Measurements from ENCODE around the gene CLEC19A. TPM values are rescaled to one million over a fixed set of nuclear protein-coding genes. Genes with fewer than 3 reads are reported as not detected.

CLEC19A gene
- total RNA-seq (2021; ENCODE audit: unreplicated experiment) (not detected), Bru-seq, nascent RNA (percentile 5 among the genes with signal in this experiment), BruChase-seq, experiment 1, labeled RNA remaining after a 2-hour chase (percentile 12 among the genes with signal in this experiment), BruChase-seq, experiment 2, labeled RNA remaining after a 6-hour chase (percentile 6 among the genes with signal in this experiment)
- polyA plus RNA-seq (2012; ENCODE audit: insufficient read length): not detected
- long read RNA-seq: 0 reads

GRCh38 chr16:19285431-19285830, at the start of gene CLEC19A:
Gene CLEC19A, plus strand, starts transcription at chr16:19285731. Its CDS starts 121 bp downstream, at chr16:19285852.
- Histone ChIP-seq H3K27me3 (ENCODE audit: control insufficient read depth, insufficient read depth, low read length) (peaks cover 2% of the 10 kb centered on the region; the same call in 1 of the 2 replicates), H3K27ac (ENCODE audit: low read length) (no peak within 1 kb of the TSS), H3K4me1 (ENCODE audit: control insufficient read depth, insufficient read depth, low read length) (no peaks in the 10 kb centered on the region), H3K4me3 (ENCODE audit: low read depth in 2 of 2, low read length in 2 of 2) (no peak within 1 kb of the TSS), H3K36me3 (ENCODE audit: control insufficient read depth, insufficient read depth, low read length) (no peaks in the 10 kb centered on the region), H3K9me3 (ENCODE audit: control insufficient read depth, insufficient read depth, low read depth, low read length) (no peaks in the 10 kb centered on the region)
- no peak for DNase-seq (ENCODE audit: low read depth, low spot score)
- intact Hi-C loops (cut with micrococcal nuclease; ENCODE audit: unreplicated experiment) (no loop called here), in situ Hi-C loops (cut with HindIII; ENCODE audit: low pct_unique_long_range_greater_than_20kb, low sequenced_read_pairs) (no loop called here)
- TF ChIP-seq CTCF (IDR thresholded peaks at IDR 0.05) (no peak), POLR2AphosphoS5 (IDR thresholded peaks at IDR 0.05; ENCODE audit: low read depth, low read length) (no peak), TCF7L2 (IDR thresholded peaks at IDR 0.05; ENCODE audit: low read depth, low read length) (no peak), SIN3A (IDR thresholded peaks at IDR 0.05; ENCODE audit: borderline replicate concordance, insufficient read depth, low read depth, low read length) (no peak), REST (IDR thresholded peaks at IDR 0.05; ENCODE audit: insufficient read depth in 1 of 2, low read depth in 2 of 2, low read length in 1 of 2) (no peak)
- no peak for ATAC-seq
- ChIA-PET CTCF (no interaction called here), POLR2A (interaction anchor here (0.5 kb wide), 1 partner anchor 76 kb away, joined by 8 read pairs; no protein-coding TSS in a partner anchor)
- no TSS peak for BruUV-seq (replicated peaks)

GRCh38 chr16:19235886-19236285, 49.6 kb upstream of the CLEC19A start:
- ChIA-PET POLR2A (no interaction called here), CTCF (no interaction called here)
- intact Hi-C loops (cut with micrococcal nuclease; ENCODE audit: unreplicated experiment) (loop anchor here (1.0 kb wide), 1 partner anchor 15 kb away; no protein-coding TSS in a partner anchor), in situ Hi-C loops (cut with HindIII; ENCODE audit: low pct_unique_long_range_greater_than_20kb, low sequenced_read_pairs) (no loop called here)
- no peaks in the 10 kb centered on the region for H3K4me1 ChIP-seq (ENCODE audit: control insufficient read depth, insufficient read depth, low read length)
- no peak overlapping the region for H3K27ac ChIP-seq (ENCODE audit: low read length)
- no TSS peak for BruUV-seq (replicated peaks)
- ATAC-seq (no peak), DNase-seq (ENCODE audit: low read depth, low spot score) (no peak)
- H3K27me3 ChIP-seq (ENCODE audit: control insufficient read depth, insufficient read depth, low read length): no peaks in the 10 kb centered on the region
- no peaks in the 10 kb centered on the region for H3K36me3 ChIP-seq (ENCODE audit: control insufficient read depth, insufficient read depth, low read length)
- no peak overlapping the region for H3K4me3 ChIP-seq (ENCODE audit: low read depth in 2 of 2, low read length in 2 of 2)
- peaks cover 18% of the 10 kb centered on the region; the same call in 1 of the 2 replicates for H3K9me3 ChIP-seq (ENCODE audit: control insufficient read depth, insufficient read depth, low read depth, low read length)
- TF ChIP-seq TCF7L2 (IDR thresholded peaks at IDR 0.05; ENCODE audit: low read depth, low read length): no peak
- TF ChIP-seq POLR2AphosphoS5 (IDR thresholded peaks at IDR 0.05; ENCODE audit: low read depth, low read length): no peak
- TF ChIP-seq CTCF (IDR thresholded peaks at IDR 0.05): no peak
- TF ChIP-seq SIN3A (IDR thresholded peaks at IDR 0.05; ENCODE audit: borderline replicate concordance, insufficient read depth, low read depth, low read length): no peak

Measured in Panc1 (cell line).